Measurements from ENCODE around the gene TMEM25. TPM values are rescaled to one million over a fixed set of nuclear protein-coding genes. Genes with fewer than 3 reads are reported as not detected.
"Not testable (repeated sequence)": the region's sequence is repeated elsewhere in the genome, so short reads cannot be mapped to it uniquely, and the experiment has no call there.

TMEM25 gene
- total RNA-seq = 10 to 100 TPM in 2 of 4 donors, 1 to 10 TPM in 2; 2.5 to 36.6 (median 10.7) TPM

DNA sequence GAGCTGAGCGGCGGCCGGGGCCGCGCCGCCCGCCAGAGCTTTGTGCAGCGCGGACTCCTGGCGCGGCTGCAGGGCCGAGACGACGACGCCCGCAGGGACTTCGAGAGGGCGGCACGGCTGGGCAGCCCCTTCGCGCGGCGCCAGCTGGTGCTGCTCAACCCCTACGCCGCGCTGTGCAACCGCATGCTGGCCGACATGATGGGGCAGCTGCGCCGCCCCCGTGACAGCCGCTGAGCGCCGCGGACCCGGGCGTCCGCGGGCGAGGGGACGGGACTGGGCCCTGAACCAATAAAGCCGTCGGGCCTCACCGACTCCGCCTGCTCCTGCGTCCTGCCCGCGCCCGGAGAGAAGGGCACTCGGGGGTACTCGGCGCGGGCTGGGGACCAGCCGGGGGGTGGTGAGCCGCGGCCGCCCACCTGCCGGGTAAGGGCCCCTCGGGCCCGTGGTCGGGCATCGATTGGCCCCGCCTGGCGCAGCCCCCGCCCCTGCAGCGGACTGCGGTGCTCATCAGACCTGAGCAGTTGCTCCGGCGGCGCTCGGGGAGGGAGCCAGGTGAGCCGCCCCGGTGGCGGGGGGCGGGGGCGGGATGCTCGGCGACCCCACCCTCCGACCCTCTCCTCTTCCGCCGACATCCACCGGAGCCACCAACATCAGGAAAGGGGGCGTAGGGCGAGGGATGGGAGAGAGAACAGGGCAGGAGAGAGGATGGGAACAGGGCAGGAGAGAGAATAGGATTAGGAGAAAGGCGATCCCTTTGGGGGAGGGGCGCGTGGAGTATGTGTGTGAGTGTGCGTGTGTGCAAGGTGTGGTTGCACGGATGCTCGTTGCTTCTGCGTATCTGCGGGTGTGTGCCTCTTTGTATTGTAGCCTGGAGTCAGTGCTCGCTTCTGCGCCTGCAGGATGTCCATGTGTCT, at the start of gene TMEM25:
Gene TMEM25 (plus strand): TSS at position 510 of the 914 bp plus-strand sequence. CDS start 610 bp downstream, outside the sequence.
- TF ChIP-seq CTCF (IDR thresholded peaks at IDR 0.05 in 4 of 5, conservative IDR thresholded peaks at IDR 0.05 in 1 of 5) = no peak
- TF ChIP-seq POLR2A (IDR thresholded peaks at IDR 0.05) = peak in 1 of 2 donors; percentile 27
- in situ Hi-C loops (cut with MboI; ENCODE audit: low sequenced_read_pairs in 4 of 4) = no loop called here
- Histone ChIP-seq H3K36me3 (no peaks in the 10 kb centered on the region), H3K4me1 (peaks cover 13 to 19% of the 10 kb centered on the region in 2 donors), H3K9me3 (no peaks in the 10 kb centered on the region), H3K4me3 (peak within 1 kb of the TSS; percentile 56 to 85 (median 68)), H3K27me3 (no peaks in the 10 kb centered on the region), H3K27ac (peak within 1 kb of the TSS; percentile 43 to 82 (median 74))
- intact Hi-C loops (cut with DNase I; ENCODE audit: low total_unique reads) = loop anchor here (5.0 kb wide), 1 partner anchor 36 kb away; the partner anchor contains the start of gene IFT46
- DNase-seq (peak; percentile 23 to 59), ATAC-seq (peak; percentile 79 to 81)

GRCh38 chr11:118481238-118481637, 49.8 kb upstream of the TMEM25 start:
- H3K4me1 ChIP-seq, H3K9me3 ChIP-seq, H3K4me3 ChIP-seq, H3K27ac ChIP-seq, H3K27me3 ChIP-seq, DNase-seq, ATAC-seq: not testable (repeated sequence)
- H3K36me3 ChIP-seq = peaks cover 6 to 91% of the 10 kb centered on the region in 2 donors
- in situ Hi-C loops (cut with MboI; ENCODE audit: low sequenced_read_pairs in 4 of 4) (loop anchor here in 2 of 4 donors (10.0 to 25.0 kb wide), 3 partner anchors 94 to 336 kb away; partner anchors contain the start of gene SCN2B (in 1 of the 2)), intact Hi-C loops (cut with DNase I; ENCODE audit: low total_unique reads) (loop anchor here (10.0 kb wide), 1 partner anchor 186 kb away; no protein-coding TSS in a partner anchor)

DNA sequence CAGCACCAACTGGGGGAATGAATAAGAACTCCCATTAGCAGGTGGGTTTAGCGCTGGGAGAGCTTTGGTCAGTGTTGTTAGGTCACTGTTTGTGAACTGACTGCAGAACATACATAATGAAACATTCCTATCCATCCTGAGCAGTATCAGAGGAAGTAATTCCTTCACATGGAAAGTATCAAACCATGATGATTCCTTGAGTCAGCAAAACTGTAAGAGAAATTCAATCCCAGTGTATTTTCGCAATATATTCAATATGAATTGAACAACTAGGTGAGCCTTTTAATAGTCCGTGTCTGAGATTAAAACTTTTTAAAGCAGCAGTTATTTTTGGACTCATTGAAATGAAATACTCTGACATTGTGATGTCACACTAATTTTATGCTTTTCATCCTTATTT, 46.6 kb upstream of the TMEM25 start:
- ATAC-seq (no peak), DNase-seq (no peak)
- Histone ChIP-seq H3K27me3 (no peaks in the 10 kb centered on the region), H3K27ac (no peak overlapping the region), H3K36me3 (peaks cover 6 to 80% of the 10 kb centered on the region in 2 donors), H3K4me3 (no peak overlapping the region), H3K4me1 (no peaks in the 10 kb centered on the region), H3K9me3 (no peaks in the 10 kb centered on the region)
- in situ Hi-C loops (cut with MboI; ENCODE audit: low sequenced_read_pairs in 4 of 4) (loop anchor here in 2 of 4 donors (10.0 to 25.0 kb wide), 3 partner anchors 97 to 340 kb away; partner anchors contain the start of gene SCN2B (in 1 of the 2)), intact Hi-C loops (cut with DNase I; ENCODE audit: low total_unique reads) (loop anchor here (10.0 kb wide), 1 partner anchor 190 kb away; no protein-coding TSS in a partner anchor)
- TF ChIP-seq CTCF (IDR thresholded peaks at IDR 0.05 in 4 of 5, conservative IDR thresholded peaks at IDR 0.05 in 1 of 5) (no peak), POLR2A (IDR thresholded peaks at IDR 0.05) (no peak)

- in situ Hi-C loops (cut with MboI; ENCODE audit: low sequenced_read_pairs in 4 of 4) (loop anchor here in 3 of 4 donors (5.0 to 25.0 kb wide), 4 partner anchors 98 to 340 kb away; partner anchors contain the start of gene SCN2B (in 1 of the 3)), intact Hi-C loops (cut with DNase I; ENCODE audit: low total_unique reads) (loop anchor here (5.0 to 10.0 kb wide), 2 partner anchors 113 to 190 kb away; no protein-coding TSS in a partner anchor)
- DNase-seq (no peak), ATAC-seq (no peak)
- no peak for TF ChIP-seq CTCF (IDR thresholded peaks at IDR 0.05 in 4 of 5, conservative IDR thresholded peaks at IDR 0.05 in 1 of 5)
- TF ChIP-seq POLR2A (IDR thresholded peaks at IDR 0.05) = no peak
- Histone ChIP-seq H3K4me1 (no peaks in the 10 kb centered on the region), H3K4me3 (no peak overlapping the region), H3K9me3 (no peaks in the 10 kb centered on the region), H3K27me3 (no peaks in the 10 kb centered on the region), H3K27ac (no peak overlapping the region), H3K36me3 (peaks cover 8 to 80% of the 10 kb centered on the region in 2 donors)
Observed at GRCh38 chr11:118485273-118485672, 45.7 kb upstream of the TMEM25 start.

Measured in gastrocnemius medialis (tissue), 4 donors.